GM12891 (cell line): ENCODE results near the gene FEM1C.
"Not testable (repeated sequence)": the region's sequence is repeated elsewhere in the genome, so short reads cannot be mapped to it uniquely, and the experiment has no call there.

Source experiments
- PAX5 ChIP-seq: IDR thresholded peaks from 2 replicates; pipeline ENCODE4 v1.6.1; 2011; ENCODE audit warnings: low read length, moderate library complexity, mild to moderate bottlenecking; ENCODE audit not compliant: insufficient read depth, severe bottlenecking
- POLR2A ChIP-seq: IDR thresholded peaks from 2 replicates; pipeline ENCODE4 v1.6.1; 2011; ENCODE audit warnings: low read depth, low read length, control low read depth
- POLR2AphosphoS5 ChIP-seq: IDR thresholded peaks from 2 replicates; pipeline ENCODE4 v1.6.1; 2011; ENCODE audit warnings: low read depth, low read length, control low read depth
- SPI1 ChIP-seq: IDR thresholded peaks from 2 replicates; pipeline ENCODE4 v1.6.1; 2011; ENCODE audit warnings: low read depth, low read length, control low read depth
- TAF1 ChIP-seq: IDR thresholded peaks from 2 replicates; pipeline ENCODE4 v1.6.1; 2011; ENCODE audit warnings: low read depth, low read length, control low read depth

GRCh38 chr5:115479166-115479873, 65.3 kb downstream of the FEM1C start:
- TF ChIP-seq TAF1, POLR2A, SPI1, POLR2AphosphoS5, PAX5: not testable (repeated sequence)
